GM23338 (cell line): ENCODE data around the gene SCGB3A1. TPM values are rescaled to one million over a fixed set of nuclear protein-coding genes. Genes with fewer than 3 reads are reported as not detected.
A peak's percentile ranks its signal among the peaks of the same experiment; 100 is the strongest.

Experiments
- ATAC-seq: fragments of 200-7000 bp; cut with Tn5 transposase; 3 replicates; pipeline ENCODE4 v1.9.1; 2020
- DNase-seq: peaks from one replicate; pipeline ENCODE4 v3.0.0-alpha.2; 2015; ENCODE audit warnings: low spot score
- H2AFZ ChIP-seq: fragments of 200-600 bp; sonication (generic); 2 replicates; pipeline ENCODE4 v1.8.0; 2016; ENCODE audit warnings: antibody characterized with exemption, mild to moderate bottlenecking, moderate library complexity
- H3F3A ChIP-seq: fragments of 200-600 bp; sonication (generic); replicated peaks from 2 replicates; pipeline ENCODE4 v1.8.0; 2017; ENCODE audit warnings: antibody characterized with exemption, mixed run types, low read depth
- H3K27ac ChIP-seq: fragments of 200-600 bp; sonication (generic); 2 replicates; pipeline ENCODE4 v1.6.1; 2016; ENCODE audit warnings: low read depth
- H3K27me3 ChIP-seq: fragments of 200-600 bp; sonication (generic); 2 replicates; pipeline ENCODE4 v1.8.0; 2016; ENCODE audit warnings: mild to moderate bottlenecking, mixed run types, moderate library complexity; ENCODE audit not compliant: insufficient read depth
- H3K36me3 ChIP-seq: fragments of 200-600 bp; sonication (generic); 2 replicates; pipeline ENCODE4 v1.8.0; 2016; ENCODE audit warnings: mild to moderate bottlenecking; ENCODE audit not compliant: insufficient read depth
- H3K4me1 ChIP-seq: fragments of 200-600 bp; sonication (generic); 2 replicates; pipeline ENCODE4 v1.8.0; 2016; ENCODE audit warnings: mild to moderate bottlenecking, moderate library complexity; ENCODE audit not compliant: insufficient read depth
- H3K4me2 ChIP-seq: fragments of 200-600 bp; sonication (generic); 2 replicates; pipeline ENCODE4 v1.7.1; 2017; ENCODE audit warnings: mixed run types
- H3K4me3 ChIP-seq: fragments of 200-600 bp; sonication (generic); 2 replicates; pipeline ENCODE4 v1.6.1; 2016; ENCODE audit warnings: mixed run types
- H3K79me2 ChIP-seq: fragments of 200-600 bp; sonication (generic); replicated peaks from 2 replicates; pipeline ENCODE4 v1.8.0; 2017; ENCODE audit warnings: mild to moderate bottlenecking; ENCODE audit not compliant: insufficient read depth
- H3K9me2 ChIP-seq: fragments of 200-600 bp; sonication (generic); 2 replicates; pipeline ENCODE4 v1.8.0; 2017; ENCODE audit not compliant: insufficient read depth
- H4K20me1 ChIP-seq: fragments of 200-600 bp; sonication (generic); replicated peaks from 2 replicates; pipeline ENCODE4 v1.8.0; 2017; ENCODE audit warnings: mild to moderate bottlenecking; ENCODE audit not compliant: insufficient read depth
- H3K27ac Mint-ChIP-seq: 2 replicates; pipeline ENCODE4 v1.8.0; 2020; ENCODE audit warnings: inconsistent platforms, mild to moderate bottlenecking, moderate library complexity, mixed read lengths
- H3K27me3 Mint-ChIP-seq: 3 replicates; pipeline ENCODE4 v1.8.0; 2022; ENCODE audit warnings: low read depth, mild to moderate bottlenecking, moderate library complexity, mixed read lengths, inconsistent platforms; ENCODE audit not compliant: insufficient read depth, poor library complexity
- H3K36me3 Mint-ChIP-seq: 3 replicates; pipeline ENCODE4 v1.8.0; 2021; ENCODE audit warnings: low read depth, mild to moderate bottlenecking, inconsistent platforms, moderate library complexity, mixed read lengths
- H3K4me1 Mint-ChIP-seq: 3 replicates; pipeline ENCODE4 v1.8.0; 2020; ENCODE audit warnings: mild to moderate bottlenecking, inconsistent platforms, mixed read lengths
- H3K4me3 Mint-ChIP-seq: 3 replicates; pipeline ENCODE4 v1.8.0; 2021; ENCODE audit warnings: moderate library complexity, mild to moderate bottlenecking, inconsistent platforms, mixed read lengths
- H3K9me3 Mint-ChIP-seq: 3 replicates; pipeline ENCODE4 v1.8.0; 2020; ENCODE audit warnings: moderate library complexity, mild to moderate bottlenecking, inconsistent platforms, mixed read lengths
- CREB1 ChIP-seq: fragments of 250-450 bp; sonication (Bioruptor Pico); IDR thresholded peaks from 2 replicates; pipeline ENCODE4 v1.5.0; 2020; ENCODE audit warnings: low read depth, mild to moderate bottlenecking, moderate library complexity
- EZH2 ChIP-seq: fragments of 200-600 bp; sonication (generic); IDR thresholded peaks from one replicate; pipeline ENCODE4 v1.8.0; 2017; ENCODE audit warnings: antibody characterized with exemption, mild to moderate bottlenecking, low read depth; ENCODE audit not compliant: unreplicated experiment
- EZH2phosphoT487 ChIP-seq: fragments of 200-600 bp; sonication (generic); IDR thresholded peaks from one replicate; pipeline ENCODE4 v1.8.1; 2018; ENCODE audit warnings: antibody characterized with exemption; ENCODE audit not compliant: unreplicated experiment
- JUNB ChIP-seq: IDR thresholded peaks from one replicate; pipeline ENCODE4 v1.6.1; 2016; ENCODE audit warnings: antibody characterized with exemption; ENCODE audit not compliant: unreplicated experiment
- NANOG ChIP-seq: IDR thresholded peaks from 2 replicates; pipeline ENCODE4 v1.6.1; 2016; ENCODE audit warnings: antibody characterized with exemption, borderline replicate concordance
- POLR2AphosphoS5 ChIP-seq: IDR thresholded peaks from 2 replicates; pipeline ENCODE4 v1.6.1; 2016; ENCODE audit warnings: antibody characterized with exemption, low read depth
- STAT1 ChIP-seq: IDR thresholded peaks from one replicate; pipeline ENCODE4 v1.6.1; 2016; ENCODE audit warnings: antibody characterized with exemption; ENCODE audit not compliant: unreplicated experiment
- ZNF114 ChIP-seq: fragments of 250-450 bp; sonication (Bioruptor Pico); IDR thresholded peaks from 2 replicates; pipeline ENCODE4 v1.5.0; 2020; ENCODE audit warnings: mild to moderate bottlenecking, moderate library complexity
- ZNF331 ChIP-seq: fragments of 250-450 bp; sonication (Bioruptor Pico); IDR thresholded peaks from 2 replicates; pipeline ENCODE4 v1.5.0; 2020; ENCODE audit warnings: low read depth, mild to moderate bottlenecking, moderate library complexity
- polyA plus RNA-seq: library from polyadenylated mRNA; unstranded; fragments of >200 nt; fragmentation: Nextera tagmentation; extraction: Ambion mirVana; gene quantifications from 2 replicates; pipeline ENCODE4 v1.2.1, GENCODE V29; 2016
- total RNA-seq: library from RNA; depleted of rRNA; stranded (reverse); fragments of >200 nt; shearing (Covaris generic); gene quantifications from 2 replicates; pipeline ENCODE4 v1.2.3, GENCODE V29; 2014
- TF ChIP-seq, protein P1 (sequence below): IDR thresholded peaks from one replicate; pipeline ENCODE4 v1.6.1; 2018; ENCODE audit warnings: antibody characterized with exemption; ENCODE audit not compliant: unreplicated experiment
- TF ChIP-seq, protein P2 (sequence below): IDR thresholded peaks from 2 replicates; pipeline ENCODE4 v1.6.1; 2016; ENCODE audit warnings: antibody characterized with exemption

Gene SCGB3A1
- total and polyA plus RNA-seq, 2 experiments from 2014 or later = not detected

DNA sequence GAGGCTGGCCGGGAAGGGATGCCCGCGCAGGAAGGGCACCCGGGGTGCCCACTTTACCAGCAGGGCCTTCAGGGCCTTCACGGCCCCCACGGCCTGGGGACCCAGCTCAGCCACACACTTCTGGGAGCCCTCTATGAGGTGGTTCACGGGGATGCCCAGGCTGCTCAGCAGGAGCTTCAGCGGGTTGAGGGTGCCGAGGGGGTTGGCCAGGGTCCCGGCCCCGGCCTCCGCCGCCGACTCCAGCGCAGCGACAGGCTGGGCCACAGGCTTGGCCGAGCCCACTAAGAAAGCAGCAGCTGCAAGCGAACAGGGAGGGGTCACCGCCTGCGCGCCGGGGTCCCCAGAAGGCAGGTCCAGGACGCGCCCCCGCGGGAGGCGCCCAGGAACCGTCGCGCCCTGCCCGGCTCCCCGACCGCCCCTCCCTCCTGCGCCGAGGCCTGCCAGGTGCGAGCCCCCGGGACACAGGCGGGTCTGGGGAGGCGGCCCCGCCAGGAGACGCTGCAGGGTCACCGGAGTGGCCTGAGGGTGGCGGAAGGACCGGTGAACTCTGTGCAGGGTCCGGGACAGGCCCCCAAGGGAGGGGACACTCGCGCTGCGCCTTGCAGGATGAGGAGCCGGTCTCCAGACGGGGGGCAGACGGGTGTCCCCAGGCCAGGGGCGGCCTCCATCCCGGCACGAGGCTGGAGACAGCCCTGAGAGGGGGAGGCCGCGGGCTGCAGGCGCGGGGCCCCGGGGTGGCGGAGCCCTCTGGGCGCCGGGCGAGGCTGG is 572 bp downstream of the SCGB3A1 start (continued):
- TF ChIP-seq, protein P1, sequence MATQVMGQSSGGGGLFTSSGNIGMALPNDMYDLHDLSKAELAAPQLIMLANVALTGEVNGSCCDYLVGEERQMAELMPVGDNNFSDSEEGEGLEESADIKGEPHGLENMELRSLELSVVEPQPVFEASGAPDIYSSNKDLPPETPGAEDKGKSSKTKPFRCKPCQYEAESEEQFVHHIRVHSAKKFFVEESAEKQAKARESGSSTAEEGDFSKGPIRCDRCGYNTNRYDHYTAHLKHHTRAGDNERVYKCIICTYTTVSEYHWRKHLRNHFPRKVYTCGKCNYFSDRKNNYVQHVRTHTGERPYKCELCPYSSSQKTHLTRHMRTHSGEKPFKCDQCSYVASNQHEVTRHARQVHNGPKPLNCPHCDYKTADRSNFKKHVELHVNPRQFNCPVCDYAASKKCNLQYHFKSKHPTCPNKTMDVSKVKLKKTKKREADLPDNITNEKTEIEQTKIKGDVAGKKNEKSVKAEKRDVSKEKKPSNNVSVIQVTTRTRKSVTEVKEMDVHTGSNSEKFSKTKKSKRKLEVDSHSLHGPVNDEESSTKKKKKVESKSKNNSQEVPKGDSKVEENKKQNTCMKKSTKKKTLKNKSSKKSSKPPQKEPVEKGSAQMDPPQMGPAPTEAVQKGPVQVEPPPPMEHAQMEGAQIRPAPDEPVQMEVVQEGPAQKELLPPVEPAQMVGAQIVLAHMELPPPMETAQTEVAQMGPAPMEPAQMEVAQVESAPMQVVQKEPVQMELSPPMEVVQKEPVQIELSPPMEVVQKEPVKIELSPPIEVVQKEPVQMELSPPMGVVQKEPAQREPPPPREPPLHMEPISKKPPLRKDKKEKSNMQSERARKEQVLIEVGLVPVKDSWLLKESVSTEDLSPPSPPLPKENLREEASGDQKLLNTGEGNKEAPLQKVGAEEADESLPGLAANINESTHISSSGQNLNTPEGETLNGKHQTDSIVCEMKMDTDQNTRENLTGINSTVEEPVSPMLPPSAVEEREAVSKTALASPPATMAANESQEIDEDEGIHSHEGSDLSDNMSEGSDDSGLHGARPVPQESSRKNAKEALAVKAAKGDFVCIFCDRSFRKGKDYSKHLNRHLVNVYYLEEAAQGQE = no peak
- TF ChIP-seq EZH2 (peak; percentile 63), CREB1 (no peak), EZH2phosphoT487 (no peak), STAT1 (no peak), POLR2AphosphoS5 (no peak), ZNF331 (no peak), JUNB (no peak), NANOG (no peak), ZNF114 (CRISPR knock-in tag) (no peak)
- TF ChIP-seq, protein P2, sequence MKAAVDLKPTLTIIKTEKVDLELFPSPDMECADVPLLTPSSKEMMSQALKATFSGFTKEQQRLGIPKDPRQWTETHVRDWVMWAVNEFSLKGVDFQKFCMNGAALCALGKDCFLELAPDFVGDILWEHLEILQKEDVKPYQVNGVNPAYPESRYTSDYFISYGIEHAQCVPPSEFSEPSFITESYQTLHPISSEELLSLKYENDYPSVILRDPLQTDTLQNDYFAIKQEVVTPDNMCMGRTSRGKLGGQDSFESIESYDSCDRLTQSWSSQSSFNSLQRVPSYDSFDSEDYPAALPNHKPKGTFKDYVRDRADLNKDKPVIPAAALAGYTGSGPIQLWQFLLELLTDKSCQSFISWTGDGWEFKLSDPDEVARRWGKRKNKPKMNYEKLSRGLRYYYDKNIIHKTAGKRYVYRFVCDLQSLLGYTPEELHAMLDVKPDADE = no peak

DNA sequence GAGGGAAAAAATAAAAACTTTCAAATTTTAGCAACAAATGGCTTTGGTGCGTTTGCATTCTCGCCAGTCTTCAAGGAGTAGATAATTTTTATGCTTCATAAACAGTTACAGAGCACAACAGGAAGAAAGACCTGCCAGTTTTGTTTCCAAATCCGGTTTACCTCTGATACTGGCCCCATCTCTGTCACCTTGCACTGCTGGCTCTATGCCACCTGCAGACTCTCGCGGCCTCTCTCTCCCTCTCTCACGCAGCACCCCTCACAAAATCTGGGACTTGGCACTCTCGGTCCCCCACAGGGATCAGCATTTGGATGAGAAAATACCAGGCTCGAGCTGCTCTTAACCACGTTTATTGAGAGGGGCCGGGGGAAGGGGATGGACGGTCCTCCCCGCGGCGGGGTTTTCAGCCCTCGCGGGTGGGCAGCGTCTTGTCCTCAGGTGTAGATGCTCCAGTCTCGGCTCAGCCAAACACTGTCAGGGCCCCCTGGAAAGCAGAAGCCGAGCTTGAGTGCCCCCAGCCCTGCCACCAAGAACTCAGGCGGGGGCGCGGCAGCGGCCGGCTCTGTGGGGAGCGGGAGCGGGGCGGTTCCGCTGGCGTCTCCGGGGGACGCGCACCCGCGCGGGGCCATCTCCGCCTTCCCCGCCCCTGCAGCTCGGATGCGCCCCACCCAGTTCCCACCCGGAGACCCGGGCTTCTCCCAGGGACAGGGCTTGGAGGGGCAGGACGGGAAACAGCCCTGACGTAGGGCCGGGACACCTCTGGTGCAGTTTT is 1.3 kb downstream of the SCGB3A1 start:
- Histone ChIP-seq H4K20me1 (no peaks in the 10 kb centered on the region), H3K9me2 (no peaks in the 10 kb centered on the region), H3K27me3 (peaks cover 54% of the 10 kb centered on the region), H3K4me1 (0 out of 2 replicates have a peak, but pooled peaks cover 6% of the 10 kb centered on the region), H3K4me3 (peak overlapping the region; percentile 60), H3K4me2 (peak overlapping the region; percentile 86), H2AFZ (peak overlapping the region; percentile 96), H3F3A (peaks cover 7% of the 10 kb centered on the region; the same call in 1 of the 2 replicates), H3K79me2 (no peaks in the 10 kb centered on the region), H3K27ac (no peak overlapping the region), H3K36me3 (no peaks in the 10 kb centered on the region)
- peaks cover 5% of the 10 kb centered on the region; the same call in 1 of the 3 replicates for H3K36me3 Mint-ChIP-seq
- no peak overlapping the region for H3K27ac Mint-ChIP-seq
- H3K4me1 Mint-ChIP-seq = peaks cover 10% of the 10 kb centered on the region
- no peak for TF ChIP-seq ZNF114 (CRISPR knock-in tag)
- peak; percentile 31 for TF ChIP-seq EZH2
- H3K4me3 Mint-ChIP-seq = peak overlapping the region; percentile 63
- ATAC-seq = peak; percentile 13
- DNase-seq = peak; percentile 24
- peaks cover 3% of the 10 kb centered on the region; the same call in 1 of the 3 replicates for H3K9me3 Mint-ChIP-seq
- H3K27me3 Mint-ChIP-seq = peaks cover 42% of the 10 kb centered on the region
